KMS-11 (cell line): Measurements from ENCODE around the gene NR1H2.
A peak's percentile ranks its signal among the peaks of the same experiment; 100 is the strongest.
"Not testable (repeated sequence)": the region's sequence is repeated elsewhere in the genome, so short reads cannot be mapped to it uniquely, and the experiment has no call there.

Source experiments
- H2AFZ ChIP-seq: fragments of 200-600 bp; sonication (generic); 2 replicates; pipeline ENCODE4 v1.6.1; 2016; ENCODE audit warnings: antibody characterized with exemption, mixed run types, low read depth
- H3K27ac ChIP-seq: fragments of 200-600 bp; sonication (generic); 2 replicates; pipeline ENCODE4 v1.6.1; 2016; ENCODE audit warnings: mild to moderate bottlenecking, mixed run types
- H3K27me3 ChIP-seq: fragments of 200-600 bp; sonication (generic); 2 replicates; pipeline ENCODE4 v1.6.1; 2017; ENCODE audit warnings: mild to moderate bottlenecking, low read depth, mixed run types, moderate library complexity; ENCODE audit not compliant: insufficient read depth
- H3K36me3 ChIP-seq: fragments of 200-600 bp; sonication (generic); 2 replicates; pipeline ENCODE4 v1.6.1; 2017; ENCODE audit warnings: mild to moderate bottlenecking, mixed run types; ENCODE audit not compliant: insufficient read depth
- H3K4me1 ChIP-seq: fragments of 200-600 bp; sonication (generic); 2 replicates; pipeline ENCODE4 v1.6.1; 2016; ENCODE audit warnings: mild to moderate bottlenecking, low read depth, mixed run types; ENCODE audit not compliant: poor library complexity, severe bottlenecking
- H3K4me2 ChIP-seq: fragments of 200-600 bp; sonication (generic); 2 replicates; pipeline ENCODE4 v1.7.0; 2016; ENCODE audit warnings: mild to moderate bottlenecking, mixed run types
- H3K4me3 ChIP-seq: fragments of 200-600 bp; sonication (generic); IDR thresholded peaks from 2 replicates; pipeline ENCODE4 v1.6.1; 2017; ENCODE audit warnings: low read depth, low read length, mixed read lengths; ENCODE audit not compliant: insufficient read depth
- H3K79me2 ChIP-seq: fragments of 200-600 bp; sonication (generic); 2 replicates; pipeline ENCODE4 v1.6.1; 2016; ENCODE audit warnings: low read depth, mixed run types; ENCODE audit not compliant: insufficient read depth
- H3K9ac ChIP-seq: fragments of 200-600 bp; sonication (generic); 2 replicates; pipeline ENCODE4 v1.6.1; 2016; ENCODE audit warnings: mild to moderate bottlenecking, mixed run types
- H4K20me1 ChIP-seq: fragments of 200-600 bp; sonication (generic); 2 replicates; pipeline ENCODE4 v1.6.1; 2016; ENCODE audit warnings: mild to moderate bottlenecking, mixed run types; ENCODE audit not compliant: insufficient read depth
- TF ChIP-seq, protein P1 (sequence below): fragments of 200-600 bp; sonication (generic); conservative IDR thresholded peaks from 2 replicates; pipeline ENCODE4 v1.6.1; 2017; ENCODE audit warnings: low read depth, mild to moderate bottlenecking, antibody characterized with exemption, low read length, moderate library complexity, mixed read lengths

Gene NR1H2

DNA sequence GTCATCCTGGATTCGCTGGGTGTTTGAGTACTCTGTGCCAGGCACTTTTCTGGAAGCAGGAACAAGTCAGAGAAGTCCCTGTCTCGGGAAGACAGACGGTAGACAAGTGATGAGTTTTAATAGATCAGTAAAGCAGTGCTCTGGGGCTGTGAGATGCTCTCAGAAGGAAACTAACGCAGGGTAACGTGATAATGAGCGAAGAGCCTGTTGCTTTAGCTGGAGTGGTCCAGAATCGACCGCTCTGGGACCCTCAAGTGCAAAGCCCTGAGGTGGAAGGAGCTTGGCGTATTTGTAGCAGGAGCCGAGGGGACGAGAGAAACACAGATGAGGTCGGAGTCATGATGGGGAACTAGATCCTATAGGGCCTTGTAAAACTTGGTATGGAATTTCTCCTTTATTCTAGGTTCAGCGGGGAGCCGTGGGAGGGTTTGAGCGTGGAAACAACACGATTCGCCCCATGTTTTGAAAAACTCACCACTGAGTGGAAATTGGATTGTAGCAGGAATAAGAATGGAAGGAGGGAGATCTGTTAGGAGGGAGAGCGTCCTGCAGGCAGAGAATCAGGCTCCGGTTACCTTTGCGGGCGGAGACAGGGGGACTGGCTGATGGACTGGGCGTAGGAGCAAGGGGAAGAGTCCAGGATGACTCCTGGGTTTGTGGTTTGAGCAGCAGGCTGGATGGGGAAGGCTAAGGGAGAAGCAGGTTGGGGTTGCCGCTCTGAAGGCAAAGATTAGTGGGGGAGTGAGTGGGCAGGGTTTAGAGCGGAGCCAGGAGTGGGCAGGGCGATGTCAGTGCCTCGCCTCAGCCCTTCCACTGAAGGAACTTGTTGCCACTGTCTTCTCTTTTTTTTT lies 8.7 kb downstream of the NR1H2 start:
- Histone ChIP-seq H3K4me1 (peaks cover 11% of the 10 kb centered on the region), H3K9ac (peak overlapping the region; percentile 82; the same call in 1 of the 2 replicates), H3K36me3 (0 out of 2 replicates have a peak, but pooled peaks cover 10% of the 10 kb centered on the region), H3K79me2 (peaks cover 52% of the 10 kb centered on the region), H4K20me1 (no peaks in the 10 kb centered on the region; the same call in 1 of the 2 replicates), H3K27me3 (no peaks in the 10 kb centered on the region), H3K4me3 (peak overlapping the region; percentile 24), H3K27ac (peak overlapping the region; percentile 55; the same call in 1 of the 2 replicates), H3K4me2 (peak overlapping the region; percentile 90), H2AFZ (peak overlapping the region; percentile 48; the same call in 1 of the 2 replicates)
- TF ChIP-seq, protein P1, sequence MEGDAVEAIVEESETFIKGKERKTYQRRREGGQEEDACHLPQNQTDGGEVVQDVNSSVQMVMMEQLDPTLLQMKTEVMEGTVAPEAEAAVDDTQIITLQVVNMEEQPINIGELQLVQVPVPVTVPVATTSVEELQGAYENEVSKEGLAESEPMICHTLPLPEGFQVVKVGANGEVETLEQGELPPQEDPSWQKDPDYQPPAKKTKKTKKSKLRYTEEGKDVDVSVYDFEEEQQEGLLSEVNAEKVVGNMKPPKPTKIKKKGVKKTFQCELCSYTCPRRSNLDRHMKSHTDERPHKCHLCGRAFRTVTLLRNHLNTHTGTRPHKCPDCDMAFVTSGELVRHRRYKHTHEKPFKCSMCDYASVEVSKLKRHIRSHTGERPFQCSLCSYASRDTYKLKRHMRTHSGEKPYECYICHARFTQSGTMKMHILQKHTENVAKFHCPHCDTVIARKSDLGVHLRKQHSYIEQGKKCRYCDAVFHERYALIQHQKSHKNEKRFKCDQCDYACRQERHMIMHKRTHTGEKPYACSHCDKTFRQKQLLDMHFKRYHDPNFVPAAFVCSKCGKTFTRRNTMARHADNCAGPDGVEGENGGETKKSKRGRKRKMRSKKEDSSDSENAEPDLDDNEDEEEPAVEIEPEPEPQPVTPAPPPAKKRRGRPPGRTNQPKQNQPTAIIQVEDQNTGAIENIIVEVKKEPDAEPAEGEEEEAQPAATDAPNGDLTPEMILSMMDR: 0 out of 2 replicates have a peak, but pooled peaks have one; percentile 31

GRCh38 chr19:50387176-50387867 lies 11.1 kb downstream of the NR1H2 start:
- H3K4me3 ChIP-seq: no peak overlapping the region
- H3K9ac ChIP-seq: no peak overlapping the region
- no peaks in the 10 kb centered on the region; the same call in 1 of the 2 replicates for H4K20me1 ChIP-seq
- peaks cover 60% of the 10 kb centered on the region for H3K79me2 ChIP-seq
- H3K27ac ChIP-seq: no peak overlapping the region
- 0 out of 2 replicates have a peak, but pooled peaks cover 10% of the 10 kb centered on the region for H3K36me3 ChIP-seq
- TF ChIP-seq, protein P1: no peak
- peaks cover 11% of the 10 kb centered on the region for H3K4me1 ChIP-seq
- H2AFZ ChIP-seq: no peak overlapping the region
- no peak overlapping the region for H3K4me2 ChIP-seq
- no peaks in the 10 kb centered on the region for H3K27me3 ChIP-seq

- peaks cover 66% of the 10 kb centered on the region for H3K79me2 ChIP-seq
- H3K9ac ChIP-seq: no peak overlapping the region
- H3K4me2 ChIP-seq: no peak overlapping the region
These were observed 11.6 kb downstream of the NR1H2 start for GRCh38 chr19:50387868-50388245.

GRCh38 chr19:50390295-50390694 lies 14.0 kb downstream of the NR1H2 start:
- Histone ChIP-seq H3K79me2 (peaks cover 66% of the 10 kb centered on the region), H3K36me3 (peaks cover 19% of the 10 kb centered on the region; the same call in 1 of the 2 replicates)
- H3K4me3 ChIP-seq, H2AFZ ChIP-seq, H3K4me2 ChIP-seq, H4K20me1 ChIP-seq, H3K27me3 ChIP-seq, H3K9ac ChIP-seq, H3K27ac ChIP-seq, H3K4me1 ChIP-seq: not testable (repeated sequence)

More at GRCh38 chr19:50387868-50388245, 11.6 kb downstream of the NR1H2 start:
- Histone ChIP-seq H3K36me3 (peaks cover 13% of the 10 kb centered on the region; the same call in 1 of the 2 replicates), H4K20me1 (no peaks in the 10 kb centered on the region; the same call in 1 of the 2 replicates), H3K27me3 (no peaks in the 10 kb centered on the region), H3K4me3 (no peak overlapping the region), H3K27ac (no peak overlapping the region), H2AFZ (no peak overlapping the region), H3K4me1 (peaks cover 11% of the 10 kb centered on the region)
- TF ChIP-seq, protein P1: no peak

GRCh38 chr19:50390952-50391351 lies 14.7 kb downstream of the NR1H2 start:
- Histone ChIP-seq H3K36me3 (peaks cover 19% of the 10 kb centered on the region; the same call in 1 of the 2 replicates), H3K79me2 (peaks cover 59% of the 10 kb centered on the region)
- not testable (repeated sequence) for H3K4me2 ChIP-seq, H3K9ac ChIP-seq, H3K4me1 ChIP-seq, H3K27me3 ChIP-seq, H3K4me3 ChIP-seq, H3K27ac ChIP-seq, H4K20me1 ChIP-seq, H2AFZ ChIP-seq
